NCI-H2081 treated with DMSO at 0.1 percent for 48 hours (cell line): ENCODE data around the gene SPRR2G.
"Not testable (repeated sequence)": the region's sequence is repeated elsewhere in the genome, so short reads cannot be mapped to it uniquely, and the experiment has no call there.

Experiments
- DNase-seq: peaks from one replicate; lab custom pipeline; 2025; lab: John Stamatoyannopoulos, UW

SPRR2G gene

DNA sequence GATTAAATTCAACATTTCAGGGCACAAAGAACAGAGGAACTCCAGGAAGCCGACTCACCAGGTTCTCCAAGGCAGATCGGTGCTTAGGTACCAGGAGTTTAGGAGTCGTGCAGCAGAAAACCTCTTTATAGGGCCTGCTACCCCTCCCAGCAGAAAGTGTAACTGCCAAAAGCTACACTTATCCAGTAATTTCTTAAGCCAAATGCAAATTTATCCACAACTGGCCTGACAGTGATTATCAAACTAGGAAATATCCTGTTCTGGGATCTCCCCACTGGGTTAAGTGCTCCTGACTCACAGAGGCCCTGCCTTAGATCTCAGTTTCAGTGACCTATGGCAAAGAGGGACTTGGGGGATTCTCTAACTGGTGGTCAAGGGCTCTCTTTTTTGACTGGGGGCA, 37.3 kb downstream of the SPRR2G start, which contains the start of gene SPRR2F:
Gene SPRR2F (minus strand): TSS at position 101 of the 400 bp plus-strand sequence. CDS start 783 bp downstream, outside the sequence.
- no peak for DNase-seq

DNA sequence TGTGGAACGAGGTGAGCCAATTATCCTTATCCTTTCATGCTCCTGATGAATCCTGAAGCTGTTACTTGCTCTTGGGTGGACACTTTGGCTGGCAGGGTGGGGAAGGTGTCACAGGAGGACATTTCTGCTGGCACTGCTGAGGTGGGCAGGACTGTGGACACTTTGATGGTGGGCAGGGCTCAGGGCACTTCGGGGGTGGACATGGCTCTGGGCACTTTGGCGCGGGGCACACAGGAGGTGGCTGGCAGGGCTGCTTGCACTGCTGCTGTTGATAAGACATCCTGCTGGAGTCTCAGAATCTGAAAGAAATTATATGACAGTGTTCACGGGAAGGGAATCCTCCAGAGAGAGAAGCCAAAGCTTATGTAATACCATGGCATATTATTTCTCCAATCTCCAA, 38.2 kb downstream of the SPRR2G start:
- not testable (repeated sequence) for DNase-seq

DNA sequence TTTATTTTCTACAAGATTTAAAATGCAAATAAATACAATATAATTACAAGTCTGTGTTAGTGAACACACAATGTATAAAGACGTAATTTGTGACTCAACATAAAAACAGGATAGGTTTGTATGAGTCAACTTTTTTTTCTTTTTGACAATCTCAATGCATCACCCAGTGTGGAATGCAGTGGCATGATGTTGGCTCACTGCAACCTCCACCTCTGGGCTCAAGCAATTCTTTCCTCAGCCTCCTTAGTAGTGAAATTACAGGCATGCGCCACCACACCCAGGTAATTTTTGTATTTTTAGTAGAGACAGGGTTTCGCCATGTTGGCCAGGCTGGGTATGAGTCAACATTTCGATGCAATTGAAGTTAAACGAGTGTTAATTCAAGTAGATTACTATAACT, 50.4 kb downstream of the SPRR2G start:
- no peak for DNase-seq
